ENCODE results near the gene CCDC82.

DNA sequence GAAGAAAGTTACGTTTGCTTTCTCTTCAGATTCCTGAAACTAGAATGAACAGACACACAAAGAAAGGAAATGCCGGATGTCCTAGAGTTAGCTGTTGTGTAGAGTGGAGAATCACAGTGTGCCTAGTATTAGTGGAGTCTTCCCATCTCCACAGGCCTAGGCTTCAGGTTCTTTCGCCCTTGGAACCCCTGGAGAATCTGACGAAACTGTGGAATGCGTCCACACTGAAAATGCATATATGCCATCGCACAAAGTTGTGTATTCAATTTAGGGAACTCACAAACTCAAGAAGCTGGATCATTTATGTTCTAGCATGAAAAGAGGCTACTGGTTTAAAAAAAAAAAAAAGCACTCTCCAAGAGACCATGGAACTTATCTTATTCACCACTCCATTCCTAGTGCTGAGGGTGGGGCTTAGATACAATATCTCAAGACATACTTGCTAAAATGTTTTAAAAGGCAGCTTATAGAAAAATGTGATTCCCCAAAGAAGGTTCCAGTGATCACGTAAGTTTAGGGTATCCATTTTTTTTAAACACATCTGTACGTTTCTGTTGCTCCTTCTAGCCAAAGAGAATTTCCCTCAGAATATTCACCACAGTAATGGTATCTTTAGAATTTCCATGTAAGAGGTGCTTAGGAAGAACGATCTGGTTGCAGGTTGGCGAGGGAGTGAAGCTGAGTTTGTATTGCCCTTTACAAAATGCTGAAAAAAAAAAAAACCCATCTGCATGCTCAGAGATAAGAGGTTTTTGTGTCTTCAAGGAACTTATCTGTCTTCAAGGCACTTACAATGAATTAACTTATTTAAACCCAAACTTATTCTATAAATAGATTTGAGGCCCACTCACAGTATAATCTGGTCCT lies 66.7 kb downstream of the CCDC82 start:
- TF ChIP-seq, protein P1, sequence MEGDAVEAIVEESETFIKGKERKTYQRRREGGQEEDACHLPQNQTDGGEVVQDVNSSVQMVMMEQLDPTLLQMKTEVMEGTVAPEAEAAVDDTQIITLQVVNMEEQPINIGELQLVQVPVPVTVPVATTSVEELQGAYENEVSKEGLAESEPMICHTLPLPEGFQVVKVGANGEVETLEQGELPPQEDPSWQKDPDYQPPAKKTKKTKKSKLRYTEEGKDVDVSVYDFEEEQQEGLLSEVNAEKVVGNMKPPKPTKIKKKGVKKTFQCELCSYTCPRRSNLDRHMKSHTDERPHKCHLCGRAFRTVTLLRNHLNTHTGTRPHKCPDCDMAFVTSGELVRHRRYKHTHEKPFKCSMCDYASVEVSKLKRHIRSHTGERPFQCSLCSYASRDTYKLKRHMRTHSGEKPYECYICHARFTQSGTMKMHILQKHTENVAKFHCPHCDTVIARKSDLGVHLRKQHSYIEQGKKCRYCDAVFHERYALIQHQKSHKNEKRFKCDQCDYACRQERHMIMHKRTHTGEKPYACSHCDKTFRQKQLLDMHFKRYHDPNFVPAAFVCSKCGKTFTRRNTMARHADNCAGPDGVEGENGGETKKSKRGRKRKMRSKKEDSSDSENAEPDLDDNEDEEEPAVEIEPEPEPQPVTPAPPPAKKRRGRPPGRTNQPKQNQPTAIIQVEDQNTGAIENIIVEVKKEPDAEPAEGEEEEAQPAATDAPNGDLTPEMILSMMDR (conservative IDR thresholded peaks at IDR 0.05) = no peak
- no peak for TF ChIP-seq EZH2 (IDR thresholded peaks at IDR 0.05; ENCODE audit: low read depth)
